Adrenal gland (tissue), 12 donors: Measurements from ENCODE around the gene MCF2L. TPM values are rescaled to one million over a fixed set of nuclear protein-coding genes. Genes with fewer than 3 reads are reported as not detected.

ENCODE experiments used
- DNase-seq, 7 donors: peaks; one replicate each; pipeline ENCODE4 v3.0.0-alpha.2; 2019 to 2020
- H3K27ac ChIP-seq, 5 donors: fragments of 200-600 bp; sonication (generic) in 4 of 5; 1 replicate in 3 of 5; 2 replicates in 2 of 5; pipeline versions ENCODE4 v1.5.1 to v1.8.0; 2016 to 2020; ENCODE audit warnings: mild to moderate bottlenecking in 1 of 5
- H3K27me3 ChIP-seq: fragments of 200-600 bp; 2 replicates; pipeline ENCODE4 v1.8.0; 2021
- H3K36me3 ChIP-seq, 2 donors: fragments of 200-600 bp; replicated peaks in 1 of 2; 1 replicate in 1 of 2; 2 replicates in 1 of 2; pipeline versions ENCODE4 v1.5.1 to v1.8.0; 2018 to 2022
- H3K4me1 ChIP-seq, 2 donors: fragments of 200-600 bp; replicated peaks in 1 of 2; 1 replicate in 1 of 2; 2 replicates in 1 of 2; pipeline versions ENCODE4 v1.5.1 to v1.8.0; 2018 to 2021
- H3K4me3 ChIP-seq, 4 donors: fragments of 200-600 bp; sonication (generic) in 3 of 4; one replicate each; pipeline ENCODE4 v1.5.1; 2016 to 2018
- H3K9me3 ChIP-seq, 3 donors: fragments of 200-600 bp; sonication (generic) in 1 of 3; replicated peaks in 1 of 3; 1 replicate in 2 of 3; 2 replicates in 1 of 3; pipeline versions ENCODE4 v1.5.1 to v1.8.0; 2016 to 2021
- POLR2A ChIP-seq, 2 donors: fragments of 450-650 bp; IDR thresholded peaks; one replicate each; pipeline ENCODE4 v1.6.1; 2017; ENCODE audit warnings: antibody characterized with exemption in 2 of 2, mild to moderate bottlenecking in 2 of 2, moderate library complexity in 1 of 2
- WGBS, 4 donors: extraction: QIAGEN DNeasy Blood & Tissue Kit in 2 of 4; methylation state at CpG; one replicate each; pipeline versions ENCODE4 v1.1.5 to v1.1.7; 2013 to 2017; 5-methylcytosine and 5-hydroxymethylcytosine counted together
- intact Hi-C, 2 donors: fragments of 100-400 bp; cut with DNase I; formaldehyde crosslinking; loops; one replicate each; pipeline versions ENCODE4 v1.14.1 to v1.15.0; 2022 to 2023
- polyA plus RNA-seq, 3 donors: library from polyadenylated mRNA; stranded (reverse); fragments of 200-250 nt in 2 of 3; fragments of 350-450 nt in 1 of 3; fragmentation: Illumina TruSeq in 1 of 3; extraction: RNeasy Lipid Tissue Mini Kit (QIAGEN cat#74804) in 1 of 3; gene quantifications; one replicate each; pipeline ENCODE4 v1.2.3, GENCODE V29; 2013 to 2014
- total RNA-seq, 9 donors: library from RNA; depleted of rRNA in 4 of 9; stranded (reverse); fragments of >200 nt in 4 of 9; fragments of 120-200 nt in 1 of 9; fragmentation: NEBNext Ultra II Directional in 1 of 9; extraction: Animal tissue kit (Norgen Biotek cat#: 25700) in 1 of 9; gene quantifications; one replicate each; pipeline versions ENCODE4 v1.1.0 to v1.2.4, GENCODE V29; 2013 to 2023
- TF ChIP-seq, protein P1 (sequence below), 6 experiments: fragments of 450-650 bp in 4 of 6; fragments of 200-600 bp in 2 of 6; sonication (generic) in 1 of 6; IDR thresholded peaks; 1 replicate in 5 of 6; 2 replicates in 1 of 6; pipeline versions ENCODE4 v1.5.1 to v1.8.0; 2016 to 2021; ENCODE audit warnings: antibody characterized with exemption in 6 of 6, mild to moderate bottlenecking in 2 of 6, moderate library complexity in 1 of 6
- donor health status: healthy with polysubstance abuse.
- donor health status: Bipolar disorder and iron deficiency.
- donor health status: DM: yes; HTN: yes; CAD: no.
- donor health status: DM: no; HTN: no; CAD: no.
- donor health status: DM: no; HTN: no; CAD: no.
- donor health status: DM: yes; HTN: yes; CAD: no.

The MCF2L gene
- total and polyA plus RNA-seq, 12 donors = 7.6 to 49.0 (median 15.3) TPM

DNA sequence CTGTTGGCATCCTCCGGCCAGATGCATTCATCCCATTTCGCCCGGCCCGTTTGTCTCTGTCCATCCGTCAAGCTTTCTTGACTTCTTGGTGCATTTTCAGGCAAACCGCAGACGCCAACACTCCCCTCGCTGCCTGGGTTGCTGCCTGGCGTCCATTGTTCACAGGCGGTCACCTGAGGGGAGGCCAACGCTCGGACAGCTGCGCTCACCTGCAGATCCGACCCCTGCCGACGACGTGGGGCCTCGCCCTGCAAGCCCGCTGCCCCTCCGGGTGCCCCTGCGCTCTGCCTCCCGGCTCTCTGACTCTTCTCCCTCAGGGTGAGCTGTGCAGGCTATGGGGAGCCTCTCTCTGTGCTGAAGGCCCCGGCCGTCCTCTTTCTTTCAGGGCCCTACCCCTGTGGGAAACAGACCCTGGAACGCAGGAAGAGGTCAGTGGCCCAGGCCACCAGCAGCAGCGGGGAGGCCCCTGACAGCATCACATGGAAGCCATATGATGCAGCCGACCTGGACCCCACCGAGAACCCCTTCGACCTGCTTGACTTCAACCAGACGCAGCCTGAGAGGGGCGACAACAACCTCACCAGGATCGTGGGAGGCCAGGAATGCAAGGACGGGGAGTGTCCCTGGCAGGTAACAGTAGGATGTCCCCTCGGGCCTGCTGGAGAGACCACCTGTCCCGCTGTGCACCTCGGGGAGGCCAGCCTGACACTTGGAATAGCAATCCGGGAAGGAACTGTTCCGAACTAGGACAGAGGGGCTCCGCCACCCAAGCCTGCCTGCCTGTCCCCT lies 174.6 kb downstream of the MCF2L start:
- intact Hi-C loops = no loop called here
- DNase-seq = no peak
- H3K9me3 ChIP-seq = no peaks in the 10 kb centered on the region
- no peaks in the 10 kb centered on the region for H3K27me3 ChIP-seq
- no peaks in the 10 kb centered on the region for H3K36me3 ChIP-seq
- no peak for TF ChIP-seq POLR2A (IDR thresholded peaks at IDR 0.05)
- TF ChIP-seq, protein P1, sequence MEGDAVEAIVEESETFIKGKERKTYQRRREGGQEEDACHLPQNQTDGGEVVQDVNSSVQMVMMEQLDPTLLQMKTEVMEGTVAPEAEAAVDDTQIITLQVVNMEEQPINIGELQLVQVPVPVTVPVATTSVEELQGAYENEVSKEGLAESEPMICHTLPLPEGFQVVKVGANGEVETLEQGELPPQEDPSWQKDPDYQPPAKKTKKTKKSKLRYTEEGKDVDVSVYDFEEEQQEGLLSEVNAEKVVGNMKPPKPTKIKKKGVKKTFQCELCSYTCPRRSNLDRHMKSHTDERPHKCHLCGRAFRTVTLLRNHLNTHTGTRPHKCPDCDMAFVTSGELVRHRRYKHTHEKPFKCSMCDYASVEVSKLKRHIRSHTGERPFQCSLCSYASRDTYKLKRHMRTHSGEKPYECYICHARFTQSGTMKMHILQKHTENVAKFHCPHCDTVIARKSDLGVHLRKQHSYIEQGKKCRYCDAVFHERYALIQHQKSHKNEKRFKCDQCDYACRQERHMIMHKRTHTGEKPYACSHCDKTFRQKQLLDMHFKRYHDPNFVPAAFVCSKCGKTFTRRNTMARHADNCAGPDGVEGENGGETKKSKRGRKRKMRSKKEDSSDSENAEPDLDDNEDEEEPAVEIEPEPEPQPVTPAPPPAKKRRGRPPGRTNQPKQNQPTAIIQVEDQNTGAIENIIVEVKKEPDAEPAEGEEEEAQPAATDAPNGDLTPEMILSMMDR (IDR thresholded peaks at IDR 0.05) = no peak
- 87 to 89% (median 89%) methylated on average over 16 to 39 of the region's 39 CpGs for WGBS, 4 donors
- H3K4me1 ChIP-seq = no peaks in the 10 kb centered on the region
- no peak overlapping the region for H3K4me3 ChIP-seq
- no peak overlapping the region for H3K27ac ChIP-seq

DNA sequence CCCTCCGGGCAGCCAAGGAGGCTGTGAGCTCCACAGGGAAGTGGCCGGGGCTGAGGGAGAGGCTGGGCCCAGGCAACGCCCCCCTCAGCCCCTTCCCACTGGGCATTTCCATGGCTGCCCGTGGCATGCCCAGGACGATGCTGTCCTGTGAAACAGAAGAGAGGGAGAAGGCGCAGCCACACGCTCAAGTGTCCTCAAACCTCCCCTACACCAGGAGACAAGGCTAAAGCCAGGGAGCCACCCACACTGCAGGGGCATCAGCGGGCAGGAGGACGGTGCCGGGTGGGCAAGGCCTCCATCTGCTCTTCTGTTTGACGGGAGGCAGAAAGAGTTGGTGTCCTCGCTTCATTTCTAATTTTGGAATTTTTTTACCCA lies 175.2 kb downstream of the MCF2L start:
- H3K9me3 ChIP-seq = no peaks in the 10 kb centered on the region
- DNase-seq = no peak
- no peaks in the 10 kb centered on the region for H3K27me3 ChIP-seq
- no peak overlapping the region for H3K4me3 ChIP-seq
- WGBS, 4 donors = 86 to 94% (median 88%) methylated on average over 9 to 12 of the region's 12 CpGs
- H3K36me3 ChIP-seq = no peaks in the 10 kb centered on the region
- no peak overlapping the region for H3K27ac ChIP-seq
- intact Hi-C loops = no loop called here
- TF ChIP-seq, protein P1 (IDR thresholded peaks at IDR 0.05) = no peak
- TF ChIP-seq POLR2A (IDR thresholded peaks at IDR 0.05) = no peak
- no peaks in the 10 kb centered on the region for H3K4me1 ChIP-seq

DNA sequence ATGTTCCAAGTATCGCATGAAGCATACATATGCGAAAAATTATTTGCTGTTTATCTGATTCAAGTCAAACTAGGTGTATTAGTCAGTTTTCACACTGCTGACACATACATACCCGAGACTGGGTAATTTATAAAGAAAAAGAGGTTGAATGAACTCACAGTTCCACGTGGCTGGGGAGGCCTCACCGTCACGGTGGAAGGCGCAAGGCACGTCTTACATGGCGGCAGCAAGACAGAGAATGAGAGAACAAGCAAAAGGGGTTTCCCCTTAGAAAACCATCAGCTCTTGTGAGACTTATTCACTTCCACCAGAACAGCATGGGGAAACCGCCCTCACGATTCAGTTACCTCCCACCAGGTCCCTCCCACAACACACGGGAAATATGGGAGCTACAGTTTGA lies 176.5 kb downstream of the MCF2L start:
- intact Hi-C loops = no loop called here
- no peaks in the 10 kb centered on the region for H3K36me3 ChIP-seq
- H3K27ac ChIP-seq = no peak overlapping the region
- no peak for DNase-seq
- H3K27me3 ChIP-seq = no peaks in the 10 kb centered on the region
- WGBS, 4 donors = 88 to 94% (median 90%) methylated on average over 12 of the region's 12 CpGs
- H3K9me3 ChIP-seq = no peaks in the 10 kb centered on the region
- TF ChIP-seq, protein P1 (IDR thresholded peaks at IDR 0.05) = no peak
- no peak for TF ChIP-seq POLR2A (IDR thresholded peaks at IDR 0.05)
- no peaks in the 10 kb centered on the region for H3K4me1 ChIP-seq
- H3K4me3 ChIP-seq = no peak overlapping the region

DNA sequence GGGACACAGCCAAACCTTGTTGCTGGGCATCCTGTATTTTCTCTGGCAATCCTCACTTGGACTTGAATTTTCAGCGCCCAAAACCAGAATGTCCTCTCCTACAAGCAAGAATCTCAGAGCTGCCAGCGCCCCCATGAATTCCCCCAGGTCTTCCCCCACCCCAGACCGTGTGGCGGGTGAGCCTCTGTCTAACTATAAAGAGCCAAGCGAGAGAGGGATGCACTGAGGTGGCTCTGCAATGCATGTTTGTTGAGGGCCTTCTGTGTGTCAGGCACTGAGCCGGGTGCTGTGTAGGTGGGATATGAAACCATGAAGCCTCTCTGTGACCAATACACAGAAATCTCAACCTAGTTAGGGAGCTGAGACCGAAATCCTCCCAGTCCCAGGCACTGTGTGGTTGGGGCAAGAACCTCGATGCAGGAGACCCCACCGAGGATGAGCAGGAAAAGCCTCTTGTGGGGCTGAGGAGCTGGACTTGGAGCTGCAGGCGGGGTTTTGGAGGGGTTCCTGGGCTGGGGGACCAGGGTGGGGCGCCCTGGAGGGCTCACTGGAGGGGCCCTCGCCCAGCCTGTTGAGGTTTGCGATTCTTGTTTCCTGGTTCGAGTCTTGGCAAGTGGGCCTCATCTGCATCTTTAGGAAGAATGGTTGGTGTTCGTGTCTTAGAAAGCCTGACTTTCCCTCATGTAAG lies 177.0 kb downstream of the MCF2L start:
- H3K27me3 ChIP-seq = no peaks in the 10 kb centered on the region
- H3K9me3 ChIP-seq = no peaks in the 10 kb centered on the region
- TF ChIP-seq, protein P1 (IDR thresholded peaks at IDR 0.05) = no peak
- DNase-seq = no peak
- 85 to 93% (median 91%) methylated on average over 10 to 15 of the region's 15 CpGs for WGBS, 4 donors
- no peaks in the 10 kb centered on the region for H3K4me1 ChIP-seq
- intact Hi-C loops = no loop called here
- no peaks in the 10 kb centered on the region for H3K36me3 ChIP-seq
- no peak overlapping the region for H3K27ac ChIP-seq
- no peak overlapping the region for H3K4me3 ChIP-seq
